ENCODE results near the gene CD209.

Gene CD209

DNA sequence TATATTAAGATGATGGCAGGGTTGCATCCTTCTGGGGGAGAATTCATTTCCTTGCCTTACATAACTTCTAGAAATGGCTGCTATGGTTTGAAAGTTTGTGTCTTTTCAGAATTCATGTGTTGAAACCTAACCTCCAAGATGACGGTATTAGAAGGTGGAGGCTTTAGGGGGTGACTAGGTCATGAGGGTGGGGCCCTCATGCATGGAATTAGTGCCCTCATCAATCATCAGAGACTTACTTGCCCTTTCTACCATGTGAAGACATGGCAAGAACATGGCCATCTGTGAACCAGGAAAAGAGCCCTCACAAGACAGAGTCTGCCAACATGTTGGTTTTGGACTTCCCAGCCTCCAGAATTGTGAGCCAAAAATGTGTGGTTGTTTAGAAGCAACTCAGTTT is 30.6 kb downstream of the CD209 start:
- TF ChIP-seq, protein P1, sequence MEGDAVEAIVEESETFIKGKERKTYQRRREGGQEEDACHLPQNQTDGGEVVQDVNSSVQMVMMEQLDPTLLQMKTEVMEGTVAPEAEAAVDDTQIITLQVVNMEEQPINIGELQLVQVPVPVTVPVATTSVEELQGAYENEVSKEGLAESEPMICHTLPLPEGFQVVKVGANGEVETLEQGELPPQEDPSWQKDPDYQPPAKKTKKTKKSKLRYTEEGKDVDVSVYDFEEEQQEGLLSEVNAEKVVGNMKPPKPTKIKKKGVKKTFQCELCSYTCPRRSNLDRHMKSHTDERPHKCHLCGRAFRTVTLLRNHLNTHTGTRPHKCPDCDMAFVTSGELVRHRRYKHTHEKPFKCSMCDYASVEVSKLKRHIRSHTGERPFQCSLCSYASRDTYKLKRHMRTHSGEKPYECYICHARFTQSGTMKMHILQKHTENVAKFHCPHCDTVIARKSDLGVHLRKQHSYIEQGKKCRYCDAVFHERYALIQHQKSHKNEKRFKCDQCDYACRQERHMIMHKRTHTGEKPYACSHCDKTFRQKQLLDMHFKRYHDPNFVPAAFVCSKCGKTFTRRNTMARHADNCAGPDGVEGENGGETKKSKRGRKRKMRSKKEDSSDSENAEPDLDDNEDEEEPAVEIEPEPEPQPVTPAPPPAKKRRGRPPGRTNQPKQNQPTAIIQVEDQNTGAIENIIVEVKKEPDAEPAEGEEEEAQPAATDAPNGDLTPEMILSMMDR (IDR thresholded peaks at IDR 0.05; ENCODE audit: control extremely low read depth, extremely low read depth, low read depth, missing control alignments): no peak
- POLR2A ChIA-PET: no interaction called here
- CTCF ChIA-PET: interaction anchor here (0.7 to 1.0 kb wide), 2 partner anchors 8 to 11 kb away, joined by 3 read pairs; no protein-coding TSS in a partner anchor
- no peak for DNase-seq (ENCODE audit: extremely low spot score)

DNA sequence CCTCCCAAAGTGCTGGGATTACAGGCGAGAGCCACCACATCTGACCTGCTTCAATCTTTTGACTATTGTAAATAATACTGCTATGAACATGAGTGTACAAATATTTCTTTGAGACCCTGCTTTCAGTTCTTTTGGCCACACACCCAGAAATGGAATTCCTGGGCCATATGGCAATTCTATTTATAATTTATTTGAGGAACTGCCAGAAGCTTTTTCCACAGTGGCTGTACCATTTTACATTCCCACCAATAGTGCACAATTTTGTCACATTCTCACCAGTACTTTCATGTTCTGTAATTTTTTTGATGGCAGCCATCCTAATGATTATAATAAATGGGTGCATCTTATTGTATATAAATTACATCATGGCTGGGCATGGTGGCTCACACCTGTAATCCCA is 31.7 kb downstream of the CD209 start:
- CTCF ChIA-PET: no interaction called here
- TF ChIP-seq, protein P1 (IDR thresholded peaks at IDR 0.05; ENCODE audit: control extremely low read depth, extremely low read depth, low read depth, missing control alignments): no peak
- no peak for DNase-seq (ENCODE audit: extremely low spot score)
- POLR2A ChIA-PET: no interaction called here

DNA sequence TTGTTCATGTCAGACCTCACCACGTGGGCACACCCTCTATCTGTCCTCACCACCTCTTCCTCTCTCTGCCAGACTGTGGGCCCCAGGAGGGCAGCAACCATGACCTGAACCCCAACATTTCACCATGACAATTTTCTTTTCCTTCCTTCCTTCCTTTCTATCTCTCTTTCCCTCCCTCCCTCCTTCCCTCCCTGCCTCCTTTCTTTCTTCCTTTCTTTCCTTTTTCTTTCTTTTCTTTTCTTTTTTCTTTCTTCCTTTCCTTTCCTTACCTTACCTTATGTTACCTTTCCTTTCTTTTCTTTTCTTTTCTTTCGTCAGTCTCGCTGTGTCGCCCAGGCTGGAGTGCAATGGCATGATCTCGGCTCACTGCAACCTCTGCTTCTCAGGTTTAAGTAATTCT is 36.7 kb downstream of the CD209 start:
- DNase-seq (ENCODE audit: extremely low spot score): no peak
- CTCF ChIA-PET: no interaction called here
- TF ChIP-seq, protein P1 (IDR thresholded peaks at IDR 0.05; ENCODE audit: control extremely low read depth, extremely low read depth, low read depth, missing control alignments): no peak
- POLR2A ChIA-PET: no interaction called here

DNA sequence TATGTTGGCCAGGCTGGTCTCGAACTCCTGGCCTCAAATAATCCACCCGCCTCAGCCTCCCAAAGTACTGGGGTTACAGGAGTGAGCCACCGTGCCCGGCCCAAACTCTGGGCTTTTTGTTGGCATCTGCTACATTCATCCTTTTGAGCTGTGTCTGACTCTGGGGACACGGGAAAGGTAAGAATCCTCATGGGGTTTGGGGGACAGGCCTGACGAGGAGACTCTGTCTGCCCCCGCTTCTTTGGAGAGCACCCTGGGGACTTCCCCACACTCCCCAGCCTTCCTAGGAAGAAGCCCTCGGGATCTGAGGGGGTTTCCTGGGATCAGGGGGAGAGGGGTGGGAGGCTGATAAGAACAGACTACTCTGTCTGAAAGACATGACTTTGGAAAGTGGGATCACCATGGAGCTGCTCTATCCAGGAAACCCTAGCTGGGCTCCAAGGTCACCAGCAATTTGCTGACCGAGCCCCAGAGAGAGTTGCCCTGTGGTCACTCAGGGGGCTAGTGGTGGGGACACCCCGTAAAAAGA is 37.3 kb downstream of the CD209 start:
- ChIA-PET CTCF (no interaction called here), POLR2A (no interaction called here)
- DNase-seq (ENCODE audit: extremely low spot score): no peak
- TF ChIP-seq, protein P1 (IDR thresholded peaks at IDR 0.05; ENCODE audit: control extremely low read depth, extremely low read depth, low read depth, missing control alignments): no peak

DNA sequence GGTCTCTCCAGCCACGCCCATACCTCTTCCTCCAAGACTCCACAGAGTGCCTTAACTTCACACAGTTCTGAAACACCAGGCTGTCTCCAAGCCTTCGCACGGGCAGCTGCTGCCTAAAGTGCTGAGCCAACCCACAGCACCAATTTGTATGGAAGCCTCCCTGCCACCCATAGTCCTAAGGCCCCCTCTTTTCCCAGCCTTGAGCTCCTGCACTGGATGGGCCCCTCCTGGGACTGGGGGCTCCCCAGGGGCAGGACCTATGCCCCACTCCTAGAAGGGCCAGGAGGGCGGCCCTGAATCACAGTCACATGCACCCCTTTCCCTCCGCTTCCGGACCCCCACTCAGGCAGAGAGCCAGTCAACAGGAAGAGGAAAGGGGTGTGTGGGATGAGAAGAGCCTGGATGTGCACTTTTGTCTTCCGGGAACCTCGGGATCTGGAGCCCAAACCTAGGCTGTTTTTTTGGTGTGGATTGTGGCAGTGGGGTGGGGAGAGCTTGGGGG is 40.3 kb downstream of the CD209 start:
- CTCF ChIA-PET: interaction anchor here (1.0 to 1.7 kb wide), 2 partner anchors 11 to 17 kb away, joined by 3 to 7 read pairs; no protein-coding TSS in a partner anchor
- POLR2A ChIA-PET: no interaction called here
- no peak for DNase-seq (ENCODE audit: extremely low spot score)
- TF ChIP-seq, protein P1 (IDR thresholded peaks at IDR 0.05; ENCODE audit: control extremely low read depth, extremely low read depth, low read depth, missing control alignments): no peak

DNA sequence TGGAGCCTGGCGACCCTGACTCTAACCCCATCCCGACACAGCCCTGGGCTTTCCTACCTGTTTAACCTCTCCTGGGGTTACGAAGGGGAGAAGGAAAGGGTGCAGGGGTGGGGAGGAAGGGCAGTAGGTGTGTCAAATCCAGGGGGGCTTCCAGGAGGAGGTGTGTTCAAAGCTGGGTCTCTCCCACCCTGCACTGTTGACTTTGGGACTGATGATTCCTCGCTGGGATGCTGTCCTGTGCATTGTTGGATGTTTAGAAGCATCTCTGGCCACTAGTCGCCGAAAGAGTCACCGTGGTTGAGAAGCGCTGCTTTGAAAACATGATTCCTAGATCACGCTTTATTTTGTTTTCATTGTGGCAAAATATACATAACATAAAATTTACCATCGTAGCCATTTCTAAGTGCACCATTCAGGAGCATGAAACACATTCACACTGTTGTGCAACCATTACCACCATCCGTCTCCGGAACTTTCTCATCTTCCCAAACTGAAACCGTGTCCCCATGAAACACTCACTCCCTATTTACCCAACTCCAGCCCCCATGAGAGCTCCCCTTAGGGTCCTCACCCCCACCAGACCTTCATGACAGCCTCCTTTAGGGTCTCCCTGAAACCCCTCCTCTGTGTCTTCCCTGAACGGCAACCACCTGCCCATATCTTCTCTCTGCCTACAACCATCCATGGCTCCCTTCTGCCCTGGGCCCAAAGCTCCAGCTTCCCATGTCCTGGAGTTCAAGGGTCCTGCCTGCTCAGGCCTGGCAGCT is 41.0 kb downstream of the CD209 start:
- POLR2A ChIA-PET: no interaction called here

More for the DNA sequence above, 41.0 kb downstream of the CD209 start:
- CTCF ChIA-PET: interaction anchor here (1.0 to 1.7 kb wide), 3 partner anchors 10 to 49 kb away, joined by 3 to 7 read pairs (median 3); no protein-coding TSS in a partner anchor
- TF ChIP-seq, protein P1 (IDR thresholded peaks at IDR 0.05; ENCODE audit: control extremely low read depth, extremely low read depth, low read depth, missing control alignments): no peak
- no peak for DNase-seq (ENCODE audit: extremely low spot score)
